ENCODE data around the gene BRD2.

The BRD2 gene

DNA sequence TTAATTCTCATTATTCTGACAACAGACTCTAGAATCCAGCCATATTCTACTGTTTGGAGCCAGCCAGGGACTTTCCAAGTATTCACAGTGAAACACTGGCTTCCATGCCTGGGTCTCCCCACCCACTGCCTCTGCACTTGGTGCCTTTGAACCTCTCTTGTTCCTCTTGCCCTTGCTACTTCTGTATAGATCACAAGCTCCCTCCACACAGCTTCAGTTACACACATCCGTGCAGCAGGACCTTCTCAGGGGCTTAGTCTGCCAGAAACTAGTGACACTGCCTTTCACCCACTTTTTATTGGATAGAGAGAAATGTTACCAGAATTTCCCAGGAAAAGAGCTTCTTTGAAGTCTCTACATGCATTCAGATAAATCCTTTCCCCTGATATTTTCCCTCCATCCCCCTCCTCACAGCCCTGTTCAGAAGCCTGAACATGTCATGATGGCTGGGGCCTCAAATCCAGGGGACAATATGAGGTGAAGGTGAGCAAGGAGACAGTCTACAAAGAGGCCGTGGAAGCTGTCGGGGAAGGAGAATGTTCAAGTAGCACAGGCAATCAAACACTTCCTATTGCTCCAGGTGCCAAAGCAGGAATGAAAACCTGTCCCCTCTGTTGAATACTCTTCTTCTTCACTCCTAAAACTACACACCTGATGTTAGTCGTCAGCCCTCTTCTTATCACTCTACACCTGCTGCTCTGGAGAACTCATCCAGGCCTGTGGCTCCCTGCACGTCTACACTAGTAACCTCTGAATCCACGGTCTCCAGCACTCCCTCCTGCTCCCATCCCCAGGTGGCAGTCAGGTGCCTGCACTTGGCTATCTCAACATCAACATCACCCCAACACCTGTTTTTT lies 61.2 kb downstream of the BRD2 start:
- DNase-seq (ENCODE audit: low read depth in 3 of 3), result no peak

DNA sequence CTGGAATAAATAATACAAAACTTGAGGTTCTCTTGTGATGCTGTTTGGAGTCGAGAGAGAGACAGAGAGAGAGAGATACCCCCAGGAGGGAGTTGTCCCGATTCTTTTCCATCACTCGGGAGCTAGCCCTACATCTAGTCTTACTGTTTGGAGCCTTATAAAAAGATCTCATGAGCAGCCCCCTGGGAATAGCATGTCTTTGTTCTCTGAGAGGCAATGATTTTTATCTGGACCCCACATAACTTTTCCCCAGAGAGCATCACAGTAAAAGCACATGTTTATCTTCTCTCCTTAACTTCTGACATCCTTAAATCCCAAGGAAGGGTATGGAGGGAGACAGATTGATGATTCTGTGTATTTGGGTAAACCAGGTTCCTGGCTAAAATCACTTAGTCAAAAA lies 61.9 kb downstream of the BRD2 start:
- no peak for DNase-seq (ENCODE audit: low read depth in 3 of 3)
